ENCODE measurements around the gene TBXAS1.

DNA sequence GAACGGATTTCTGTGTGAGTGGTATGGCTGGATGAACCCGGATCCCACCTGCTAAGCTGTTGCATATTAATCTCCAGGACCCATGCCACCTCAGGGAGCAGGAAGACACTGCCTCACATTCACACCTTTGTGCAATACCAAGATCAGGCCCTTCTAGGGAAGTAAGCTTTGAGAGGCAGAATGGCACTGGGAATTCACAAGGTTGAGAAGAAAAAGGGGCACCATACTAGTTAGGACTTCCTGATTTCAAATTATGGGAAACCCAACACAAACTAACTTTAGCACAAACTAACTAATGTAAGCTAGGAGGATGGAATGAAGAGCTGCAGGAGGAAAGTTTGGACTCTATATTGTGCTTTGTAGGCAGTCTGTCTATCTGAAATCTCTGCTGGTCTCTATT, 71.3 kb downstream of the TBXAS1 start:
- TF ChIP-seq, protein P1, sequence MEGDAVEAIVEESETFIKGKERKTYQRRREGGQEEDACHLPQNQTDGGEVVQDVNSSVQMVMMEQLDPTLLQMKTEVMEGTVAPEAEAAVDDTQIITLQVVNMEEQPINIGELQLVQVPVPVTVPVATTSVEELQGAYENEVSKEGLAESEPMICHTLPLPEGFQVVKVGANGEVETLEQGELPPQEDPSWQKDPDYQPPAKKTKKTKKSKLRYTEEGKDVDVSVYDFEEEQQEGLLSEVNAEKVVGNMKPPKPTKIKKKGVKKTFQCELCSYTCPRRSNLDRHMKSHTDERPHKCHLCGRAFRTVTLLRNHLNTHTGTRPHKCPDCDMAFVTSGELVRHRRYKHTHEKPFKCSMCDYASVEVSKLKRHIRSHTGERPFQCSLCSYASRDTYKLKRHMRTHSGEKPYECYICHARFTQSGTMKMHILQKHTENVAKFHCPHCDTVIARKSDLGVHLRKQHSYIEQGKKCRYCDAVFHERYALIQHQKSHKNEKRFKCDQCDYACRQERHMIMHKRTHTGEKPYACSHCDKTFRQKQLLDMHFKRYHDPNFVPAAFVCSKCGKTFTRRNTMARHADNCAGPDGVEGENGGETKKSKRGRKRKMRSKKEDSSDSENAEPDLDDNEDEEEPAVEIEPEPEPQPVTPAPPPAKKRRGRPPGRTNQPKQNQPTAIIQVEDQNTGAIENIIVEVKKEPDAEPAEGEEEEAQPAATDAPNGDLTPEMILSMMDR (IDR thresholded peaks at IDR 0.05): no peak
- TF ChIP-seq POLR2A (IDR thresholded peaks at IDR 0.05) (no peak), POLR2AphosphoS5 (IDR thresholded peaks at IDR 0.05) (no peak)
